GM12878 (cell line): ENCODE data around the gene TMCC2. TPM values are rescaled to one million over a fixed set of nuclear protein-coding genes. Genes with fewer than 3 reads are reported as not detected.
A peak's percentile ranks its signal among the peaks of the same experiment; 100 is the strongest.

Source experiments
- ATF3 ChIP-seq: IDR thresholded peaks from 2 replicates; pipeline ENCODE4 v1.6.1; 2011; ENCODE audit warnings: low read depth, mild to moderate bottlenecking, low read length, moderate library complexity, borderline replicate concordance; ENCODE audit errors: extremely low read depth
- CBX5 ChIP-seq: sonication (generic); IDR thresholded peaks from 2 replicates; pipeline ENCODE4 v1.6.1; 2016; ENCODE audit warnings: low read depth, moderate library complexity, mild to moderate bottlenecking, inconsistent platforms
- EP300 ChIP-seq, 2 experiments: fragments of 150-350 bp in 1 of 2; IDR thresholded peaks; 2 replicates each; pipeline ENCODE4 v1.6.1; 2011 to 2012; ENCODE audit warnings: low read depth in 2 of 2, low read length in 2 of 2, borderline replicate concordance in 1 of 2, improper control_type of control experiment in 1 of 2, inconsistent platforms in 1 of 2; ENCODE audit not compliant: control insufficient read depth in 1 of 2
- EZH2 ChIP-seq: IDR thresholded peaks from 2 replicates; pipeline ENCODE4 v1.6.1; 2012; ENCODE audit warnings: low read depth, mild to moderate bottlenecking, control low read depth, inconsistent platforms, low read length, borderline replicate concordance; ENCODE audit not compliant: control insufficient read depth
- GATAD2B ChIP-seq: fragments of 450-650 bp; conservative IDR thresholded peaks from 2 replicates; pipeline ENCODE4 v1.6.1; 2017; ENCODE audit warnings: low read depth, mild to moderate bottlenecking, moderate library complexity
- JUNB ChIP-seq: IDR thresholded peaks from 2 replicates; pipeline ENCODE4 v1.6.1; 2016; ENCODE audit warnings: antibody characterized with exemption, mild to moderate bottlenecking
- JUND ChIP-seq: IDR thresholded peaks from 2 replicates; pipeline ENCODE4 v1.6.1; 2012; ENCODE audit warnings: low read depth, mild to moderate bottlenecking, low read length, improper control_type of control experiment, moderate library complexity
- MAX ChIP-seq: IDR thresholded peaks from 2 replicates; pipeline ENCODE4 v1.6.1; 2012; ENCODE audit warnings: low read depth, low read length, improper control_type of control experiment
- MEF2B ChIP-seq: fragments of 450-650 bp; IDR thresholded peaks from 2 replicates; pipeline ENCODE4 v1.6.1; 2018; ENCODE audit warnings: mild to moderate bottlenecking, moderate library complexity; ENCODE audit not compliant: partially characterized antibody, poor library complexity, severe bottlenecking
- MXI1 ChIP-seq: fragments of 150-350 bp; IDR thresholded peaks from 2 replicates; pipeline ENCODE4 v1.6.1; 2011; ENCODE audit warnings: low read depth, mild to moderate bottlenecking, inconsistent platforms, low read length, improper control_type of control experiment
- MYB ChIP-seq: fragments of 150-350 bp; IDR thresholded peaks from 2 replicates; pipeline ENCODE4 v1.6.1; 2014; ENCODE audit warnings: mild to moderate bottlenecking, low read depth, low read length, borderline replicate concordance
- NFIC ChIP-seq: IDR thresholded peaks from 2 replicates; pipeline ENCODE4 v1.6.1; 2012; ENCODE audit warnings: low read depth, mild to moderate bottlenecking, inconsistent platforms, low read length, moderate library complexity
- NR2C2 ChIP-seq: IDR thresholded peaks from 2 replicates; pipeline ENCODE4 v1.6.1; 2011; ENCODE audit warnings: borderline replicate concordance, low read depth; ENCODE audit not compliant: control insufficient read depth, insufficient read length
- PAX5 ChIP-seq: IDR thresholded peaks from 2 replicates; pipeline ENCODE4 v1.6.1; 2011; ENCODE audit warnings: low read depth, low read length, borderline replicate concordance
- PML ChIP-seq: IDR thresholded peaks from 2 replicates; pipeline ENCODE4 v1.6.1; 2012; ENCODE audit warnings: low read length, inconsistent platforms
- REST ChIP-seq: IDR thresholded peaks from 2 replicates; pipeline ENCODE4 v1.6.1; 2012; ENCODE audit warnings: mild to moderate bottlenecking, low read depth, low read length
- SIN3A ChIP-seq: IDR thresholded peaks from 2 replicates; pipeline ENCODE4 v1.6.1; 2012; ENCODE audit warnings: low read depth, low read length, improper control_type of control experiment
- SMARCA5 ChIP-seq: fragments of 450-650 bp; IDR thresholded peaks from 2 replicates; pipeline ENCODE4 v1.6.1; 2017; ENCODE audit warnings: mild to moderate bottlenecking
- SP1 ChIP-seq: IDR thresholded peaks from one replicate; pipeline ENCODE4 v1.6.1; 2011; ENCODE audit warnings: low read depth, low read length
- SRF ChIP-seq, 2 experiments: IDR thresholded peaks; 2 replicates each; pipeline ENCODE4 v1.6.1; 2011; ENCODE audit warnings: low read depth in 2 of 2, low read length in 2 of 2, mild to moderate bottlenecking in 1 of 2, moderate library complexity in 1 of 2
- ZBTB11 ChIP-seq: fragments of 450-650 bp; formaldehyde crosslinking; IDR thresholded peaks from 2 replicates; pipeline ENCODE4 v1.5.0; 2022; ENCODE audit warnings: mild to moderate bottlenecking, missing genetic modification characterization
- ZNF24 ChIP-seq: fragments of 450-650 bp; IDR thresholded peaks from 2 replicates; pipeline ENCODE4 v1.6.1; 2017; ENCODE audit warnings: antibody characterized with exemption, mild to moderate bottlenecking
- polyA plus RNA-seq, 11 experiments: library from polyadenylated mRNA; depleted of rRNA in 4 of 11; unstranded in 6 of 11; stranded (reverse) in 5 of 11; fragments of >200 nt; fragmentation: Nextera tagmentation in 4 of 11; fragmentation: Illumina TruSeq in 1 of 11; extraction: Ambion mirVana in 4 of 11; extraction: Trizol in 1 of 11; gene quantifications; 1 replicate in 1 of 11; 2 replicates in 10 of 11; pipeline versions ENCODE4 v1.2.1 to v1.2.3, GENCODE V29; 2011 to 2016; ENCODE audit warnings: inconsistent platforms in 2 of 11, missing spikeins in 2 of 11, low read depth in 1 of 11
- total RNA-seq, 4 experiments: library from RNA; depleted of rRNA in 3 of 4; stranded (reverse); fragments of >200 nt in 3 of 4; fragmentation: Illumina TruSeq in 1 of 4; extraction: Trizol in 1 of 4; gene quantifications; 2 replicates each; pipeline versions ENCODE4 v1.2.1 to v1.2.3, GENCODE V29; 2013 to 2021

Gene TMCC2
- total and polyA plus RNA-seq, 10 of the 15 experiments (the other 5 are each of a cell fraction or from before 2014, with no cell fraction given), result 0.06 to 2.3 (median 0.76) TPM

- TF ChIP-seq ZBTB11 (CRISPR knock-in tag) (no peak), PML (peak; percentile 95), MAX (peak; percentile 39; the same call in 1 of the 2 replicates), MEF2B (peak; percentile 98), ATF3 (no peak), SIN3A (no peak; the same call in 1 of the 2 replicates), JUND (no peak), MYB (peak; percentile 88), SMARCA5 (peak; percentile 55; the same call in 1 of the 2 replicates), ZNF24 (peak; percentile 63; the same call in 1 of the 2 replicates), SRF (IDR thresholded peaks at IDR 0.05; ENCODE audit: low read depth in 2 of 2, low read length in 2 of 2) (0 out of 4 replicates have a peak, but pooled peaks of 1 of the 2 experiments have one; percentile 12), PAX5 (peak; percentile 99), JUNB (peak; percentile 80), MXI1 (peak; percentile 74; the same call in 1 of the 2 replicates), EZH2 (peak; percentile 95; the same call in 1 of the 2 replicates), NR2C2 (no peak), EP300 (IDR thresholded peaks at IDR 0.05; ENCODE audit: borderline replicate concordance in 1 of 2, control insufficient read depth in 1 of 2, low read depth in 2 of 2, low read length in 2 of 2) (peak; percentile 98 to 99), REST (peak; percentile 48; the same call in 1 of the 2 replicates), CBX5 (peak; percentile 87; the same call in 1 of the 2 replicates), SP1 (peak; percentile 91), NFIC (peak; percentile 100), GATAD2B (0 out of 2 replicates have a peak, but pooled peaks have one; percentile 55)
These were observed 60.2 kb downstream of the TMCC2 start (continued) for GRCh38 chr1:205287767-205288559.
